H1 (cell line): ENCODE results near the gene DYDC1. TPM values are rescaled to one million over a fixed set of nuclear protein-coding genes. Genes with fewer than 3 reads are reported as not detected.
A peak's percentile ranks its signal among the peaks of the same experiment; 100 is the strongest.

Experiments
- ASH2L ChIP-seq: fragments of 200-600, 300-600 bp; sonication (generic); IDR thresholded peaks from one replicate; pipeline ENCODE4 v1.7.1; 2017; ENCODE audit warnings: low read length
- ATF2 ChIP-seq: IDR thresholded peaks from 2 replicates; pipeline ENCODE4 v1.6.1; 2012; ENCODE audit warnings: low read length, inconsistent platforms
- BACH1 ChIP-seq: IDR thresholded peaks from 2 replicates; pipeline ENCODE4 v1.6.1; 2012; ENCODE audit warnings: low read length, improper control_type of control experiment
- BRCA1 ChIP-seq: IDR thresholded peaks from 2 replicates; pipeline ENCODE4 v1.6.1; 2012; ENCODE audit warnings: low read depth, low read length, improper control_type of control experiment
- CREB1 ChIP-seq: IDR thresholded peaks from 2 replicates; pipeline ENCODE4 v1.6.1; 2012; ENCODE audit warnings: inconsistent platforms
- E2F6 ChIP-seq: IDR thresholded peaks from 2 replicates; pipeline ENCODE4 v1.6.1; 2012; ENCODE audit warnings: inconsistent platforms
- EGR1 ChIP-seq: IDR thresholded peaks from 2 replicates; pipeline ENCODE4 v1.6.1; 2011; ENCODE audit warnings: low read depth, low read length, borderline replicate concordance
- EP300 ChIP-seq, 2 experiments: IDR thresholded peaks; 1 replicate in 1 of 2; 2 replicates in 1 of 2; pipeline ENCODE4 v1.6.1; 2011 to 2012; ENCODE audit warnings: low read depth in 2 of 2, low read length in 2 of 2, mild to moderate bottlenecking in 2 of 2, borderline replicate concordance in 1 of 2, inconsistent platforms in 1 of 2, moderate library complexity in 1 of 2
- JUN ChIP-seq: IDR thresholded peaks from 2 replicates; pipeline ENCODE4 v1.6.1; 2011; ENCODE audit warnings: low read depth, mild to moderate bottlenecking, improper control_type of control experiment, low read length
- KDM1A ChIP-seq: fragments of 200-600, 300-600 bp; sonication (generic); IDR thresholded peaks from 2 replicates; pipeline ENCODE4 v1.7.1; 2016; ENCODE audit warnings: mild to moderate bottlenecking, low read length, borderline replicate concordance
- NANOG ChIP-seq: IDR thresholded peaks from 2 replicates; pipeline ENCODE4 v1.6.1; 2011; ENCODE audit warnings: low read length, low read depth, mild to moderate bottlenecking, inconsistent platforms; ENCODE audit not compliant: insufficient read depth, poor library complexity, severe bottlenecking
- POLR2A ChIP-seq, 2 experiments: IDR thresholded peaks; 1 replicate in 1 of 2; 2 replicates in 1 of 2; pipeline ENCODE4 v1.6.1; 2011; ENCODE audit warnings: low read depth in 2 of 2, low read length in 2 of 2, mild to moderate bottlenecking in 2 of 2; ENCODE audit errors: control extremely low read depth in 1 of 2
- POU5F1 ChIP-seq: IDR thresholded peaks from 2 replicates; pipeline ENCODE4 v1.6.1; 2011; ENCODE audit warnings: low read depth, mild to moderate bottlenecking, low read length, moderate library complexity
- RXRA ChIP-seq: IDR thresholded peaks from 2 replicates; pipeline ENCODE4 v1.6.1; 2011; ENCODE audit warnings: low read depth, mild to moderate bottlenecking, low read length, moderate library complexity; ENCODE audit not compliant: insufficient read depth
- SUZ12 ChIP-seq: fragments of 200-600 bp; sonication (generic); IDR thresholded peaks from 2 replicates; pipeline ENCODE4 v1.6.1; 2012; ENCODE audit warnings: mild to moderate bottlenecking, inconsistent platforms, low read length, moderate library complexity, mixed read lengths
- TBP ChIP-seq: IDR thresholded peaks from 2 replicates; pipeline ENCODE4 v1.6.1; 2011; ENCODE audit warnings: low read depth, low read length, improper control_type of control experiment
- TEAD4 ChIP-seq: IDR thresholded peaks from 2 replicates; pipeline ENCODE4 v1.6.1; 2012; ENCODE audit warnings: low read depth, low read length, inconsistent platforms, mixed read lengths
- USF2 ChIP-seq: IDR thresholded peaks from 2 replicates; pipeline ENCODE4 v1.6.1; 2011; ENCODE audit warnings: low read length, improper control_type of control experiment
- ZNF274 ChIP-seq: IDR thresholded peaks from 2 replicates; pipeline ENCODE4 v1.7.0; 2012; ENCODE audit warnings: low read length, borderline replicate concordance; ENCODE audit errors: extremely low read depth
- polyA plus RNA-seq, 7 experiments: library from polyadenylated mRNA; depleted of rRNA in 3 of 7; stranded (reverse) in 5 of 7; unstranded in 2 of 7; fragments of >200 nt in 5 of 7; fragments of 200-250 nt in 2 of 7; gene quantifications; 1 replicate in 5 of 7; 2 replicates in 1 of 7; 4 replicates in 1 of 7; pipeline versions ENCODE4 v1.2.1 to v1.2.3, GENCODE V29; 2011 to 2013; ENCODE audit warnings: missing spikeins in 2 of 7, mixed read lengths in 2 of 7
- total RNA-seq: library from RNA; stranded (reverse); fragmentation: NEBNext Ultra II Directional; extraction: Animal tissue kit (Norgen Biotek cat#: 25700); gene quantifications from 2 replicates; pipeline ENCODE4 v1.2.1, GENCODE V29; 2021

Gene DYDC1
- total and polyA plus RNA-seq, 2 of the 8 experiments (the other 6 are each of a cell fraction or from before 2014, with no cell fraction given): not detected

GRCh38 chr10:80289451-80290287, 66.9 kb downstream of the DYDC1 start, which contains the start of gene MAT1A (continued):
- no peak for TF ChIP-seq NANOG
- no peak for TF ChIP-seq JUN
- TF ChIP-seq TBP: no peak
- no peak for TF ChIP-seq USF2
- no peak for TF ChIP-seq ATF2
- no peak for TF ChIP-seq POLR2A (IDR thresholded peaks at IDR 0.05; ENCODE audit: control extremely low read depth in 1 of 2, low read depth in 2 of 2, low read length in 2 of 2)
- TF ChIP-seq CREB1: no peak
- TF ChIP-seq TEAD4: no peak
- no peak for TF ChIP-seq EGR1
- TF ChIP-seq SUZ12: no peak
- peak; percentile 46 for TF ChIP-seq ASH2L
- TF ChIP-seq BACH1: no peak
- no peak for TF ChIP-seq KDM1A
- TF ChIP-seq ZNF274: no peak
- TF ChIP-seq E2F6: peak; percentile 97
- no peak for TF ChIP-seq POU5F1
- TF ChIP-seq RXRA: no peak
- TF ChIP-seq BRCA1: no peak
- 0 out of 3 replicates have a peak, but pooled peaks of 1 of the 2 experiments have one; percentile 72 for TF ChIP-seq EP300 (IDR thresholded peaks at IDR 0.05; ENCODE audit: borderline replicate concordance in 1 of 2, low read depth in 2 of 2, low read length in 2 of 2)
